GM23338 (cell line): ENCODE measurements around the gene BLACAT1. TPM values are rescaled to one million over a fixed set of nuclear protein-coding genes. Genes with fewer than 3 reads are reported as not detected.

Source experiments
- ATAC-seq: fragments of 200-7000 bp; cut with Tn5 transposase; 3 replicates; pipeline ENCODE4 v1.9.1; 2020
- DNase-seq: peaks from one replicate; pipeline ENCODE4 v3.0.0-alpha.2; 2015; ENCODE audit warnings: low spot score
- H2AFZ ChIP-seq: fragments of 200-600 bp; sonication (generic); 2 replicates; pipeline ENCODE4 v1.8.0; 2016; ENCODE audit warnings: antibody characterized with exemption, mild to moderate bottlenecking, moderate library complexity
- H3F3A ChIP-seq: fragments of 200-600 bp; sonication (generic); replicated peaks from 2 replicates; pipeline ENCODE4 v1.8.0; 2017; ENCODE audit warnings: antibody characterized with exemption, mixed run types, low read depth
- H3K27ac ChIP-seq: fragments of 200-600 bp; sonication (generic); 2 replicates; pipeline ENCODE4 v1.6.1; 2016; ENCODE audit warnings: low read depth
- H3K27me3 ChIP-seq: fragments of 200-600 bp; sonication (generic); 2 replicates; pipeline ENCODE4 v1.8.0; 2016; ENCODE audit warnings: mild to moderate bottlenecking, mixed run types, moderate library complexity; ENCODE audit not compliant: insufficient read depth
- H3K36me3 ChIP-seq: fragments of 200-600 bp; sonication (generic); 2 replicates; pipeline ENCODE4 v1.8.0; 2016; ENCODE audit warnings: mild to moderate bottlenecking; ENCODE audit not compliant: insufficient read depth
- H3K4me1 ChIP-seq: fragments of 200-600 bp; sonication (generic); 2 replicates; pipeline ENCODE4 v1.8.0; 2016; ENCODE audit warnings: mild to moderate bottlenecking, moderate library complexity; ENCODE audit not compliant: insufficient read depth
- H3K4me2 ChIP-seq: fragments of 200-600 bp; sonication (generic); 2 replicates; pipeline ENCODE4 v1.7.1; 2017; ENCODE audit warnings: mixed run types
- H3K4me3 ChIP-seq: fragments of 200-600 bp; sonication (generic); 2 replicates; pipeline ENCODE4 v1.6.1; 2016; ENCODE audit warnings: mixed run types
- H3K79me2 ChIP-seq: fragments of 200-600 bp; sonication (generic); replicated peaks from 2 replicates; pipeline ENCODE4 v1.8.0; 2017; ENCODE audit warnings: mild to moderate bottlenecking; ENCODE audit not compliant: insufficient read depth
- H3K9me2 ChIP-seq: fragments of 200-600 bp; sonication (generic); 2 replicates; pipeline ENCODE4 v1.8.0; 2017; ENCODE audit not compliant: insufficient read depth
- H4K20me1 ChIP-seq: fragments of 200-600 bp; sonication (generic); replicated peaks from 2 replicates; pipeline ENCODE4 v1.8.0; 2017; ENCODE audit warnings: mild to moderate bottlenecking; ENCODE audit not compliant: insufficient read depth
- H3K27ac Mint-ChIP-seq: 2 replicates; pipeline ENCODE4 v1.8.0; 2020; ENCODE audit warnings: inconsistent platforms, mild to moderate bottlenecking, moderate library complexity, mixed read lengths
- H3K27me3 Mint-ChIP-seq: 3 replicates; pipeline ENCODE4 v1.8.0; 2022; ENCODE audit warnings: low read depth, mild to moderate bottlenecking, moderate library complexity, mixed read lengths, inconsistent platforms; ENCODE audit not compliant: insufficient read depth, poor library complexity
- H3K36me3 Mint-ChIP-seq: 3 replicates; pipeline ENCODE4 v1.8.0; 2021; ENCODE audit warnings: low read depth, mild to moderate bottlenecking, inconsistent platforms, moderate library complexity, mixed read lengths
- H3K4me1 Mint-ChIP-seq: 3 replicates; pipeline ENCODE4 v1.8.0; 2020; ENCODE audit warnings: mild to moderate bottlenecking, inconsistent platforms, mixed read lengths
- H3K4me3 Mint-ChIP-seq: 3 replicates; pipeline ENCODE4 v1.8.0; 2021; ENCODE audit warnings: moderate library complexity, mild to moderate bottlenecking, inconsistent platforms, mixed read lengths
- H3K9me3 Mint-ChIP-seq: 3 replicates; pipeline ENCODE4 v1.8.0; 2020; ENCODE audit warnings: moderate library complexity, mild to moderate bottlenecking, inconsistent platforms, mixed read lengths
- CREB1 ChIP-seq: fragments of 250-450 bp; sonication (Bioruptor Pico); IDR thresholded peaks from 2 replicates; pipeline ENCODE4 v1.5.0; 2020; ENCODE audit warnings: low read depth, mild to moderate bottlenecking, moderate library complexity
- CTCF ChIP-seq, 2 experiments: fragments of 200-600 bp in 1 of 2; sonication (generic) in 1 of 2; conservative IDR thresholded peaks; 2 replicates each; pipeline versions ENCODE4 v1.5.1 to v1.6.1; 2016 to 2017; ENCODE audit warnings: antibody characterized with exemption in 2 of 2, low read depth in 2 of 2, mild to moderate bottlenecking in 2 of 2, moderate library complexity in 1 of 2
- EZH2 ChIP-seq: fragments of 200-600 bp; sonication (generic); IDR thresholded peaks from one replicate; pipeline ENCODE4 v1.8.0; 2017; ENCODE audit warnings: antibody characterized with exemption, mild to moderate bottlenecking, low read depth; ENCODE audit not compliant: unreplicated experiment
- EZH2phosphoT487 ChIP-seq: fragments of 200-600 bp; sonication (generic); IDR thresholded peaks from one replicate; pipeline ENCODE4 v1.8.1; 2018; ENCODE audit warnings: antibody characterized with exemption; ENCODE audit not compliant: unreplicated experiment
- NANOG ChIP-seq: IDR thresholded peaks from 2 replicates; pipeline ENCODE4 v1.6.1; 2016; ENCODE audit warnings: antibody characterized with exemption, borderline replicate concordance
- STAT1 ChIP-seq: IDR thresholded peaks from one replicate; pipeline ENCODE4 v1.6.1; 2016; ENCODE audit warnings: antibody characterized with exemption; ENCODE audit not compliant: unreplicated experiment
- ZNF114 ChIP-seq: fragments of 250-450 bp; sonication (Bioruptor Pico); IDR thresholded peaks from 2 replicates; pipeline ENCODE4 v1.5.0; 2020; ENCODE audit warnings: mild to moderate bottlenecking, moderate library complexity
- ZNF331 ChIP-seq: fragments of 250-450 bp; sonication (Bioruptor Pico); IDR thresholded peaks from 2 replicates; pipeline ENCODE4 v1.5.0; 2020; ENCODE audit warnings: low read depth, mild to moderate bottlenecking, moderate library complexity
- ZNF462 ChIP-seq: fragments of 250-450 bp; sonication (Bioruptor Pico); IDR thresholded peaks from 2 replicates; pipeline ENCODE4 v1.5.0; 2020; ENCODE audit warnings: mild to moderate bottlenecking, moderate library complexity
- polyA plus RNA-seq: library from polyadenylated mRNA; unstranded; fragments of >200 nt; fragmentation: Nextera tagmentation; extraction: Ambion mirVana; gene quantifications from 2 replicates; pipeline ENCODE4 v1.2.1, GENCODE V29; 2016
- total RNA-seq: library from RNA; depleted of rRNA; stranded (reverse); fragments of >200 nt; shearing (Covaris generic); gene quantifications from 2 replicates; pipeline ENCODE4 v1.2.3, GENCODE V29; 2014
- TF ChIP-seq, protein P1 (sequence below): IDR thresholded peaks from one replicate; pipeline ENCODE4 v1.6.1; 2018; ENCODE audit warnings: antibody characterized with exemption; ENCODE audit not compliant: unreplicated experiment
- TF ChIP-seq, protein P2 (sequence below): IDR thresholded peaks from 2 replicates; pipeline ENCODE4 v1.6.1; 2016; ENCODE audit warnings: antibody characterized with exemption

BLACAT1 gene
- total and polyA plus RNA-seq, 2 experiments from 2014 or later, result 1.6 to 6.2 TPM

DNA sequence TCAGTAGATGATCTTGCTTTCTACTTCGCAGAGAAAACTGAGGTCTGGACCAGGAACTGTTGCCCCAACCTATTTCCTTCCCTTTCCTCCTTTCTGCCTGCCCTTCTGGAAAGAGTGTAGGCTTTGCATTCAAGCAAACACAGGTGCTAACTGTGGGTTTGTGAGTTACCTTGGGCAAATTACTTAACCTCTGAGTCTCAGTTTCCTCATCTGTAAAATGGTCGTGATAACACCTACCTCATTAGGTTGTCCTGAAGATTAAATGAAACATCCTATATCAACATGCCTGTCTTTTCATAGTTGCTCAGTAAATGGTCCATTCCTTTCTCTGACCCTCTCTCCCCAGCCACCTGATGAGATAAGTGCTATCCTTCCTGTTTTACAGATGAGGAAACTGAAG, 9.5 kb upstream of the BLACAT1 start:
- Histone ChIP-seq H3K79me2 (no peaks in the 10 kb centered on the region), H3F3A (peaks cover 5% of the 10 kb centered on the region; the same call in 1 of the 2 replicates), H3K4me3 (no peak overlapping the region), H3K9me2 (no peaks in the 10 kb centered on the region), H3K4me2 (no peak overlapping the region), H3K36me3 (no peaks in the 10 kb centered on the region), H3K27me3 (no peaks in the 10 kb centered on the region; the same call in 1 of the 2 replicates), H2AFZ (no peak overlapping the region), H3K27ac (no peak overlapping the region), H3K4me1 (peaks cover 20% of the 10 kb centered on the region), H4K20me1 (no peaks in the 10 kb centered on the region)
- H3K4me1 Mint-ChIP-seq, result peaks cover 10% of the 10 kb centered on the region
- no peak overlapping the region for H3K27ac Mint-ChIP-seq
- H3K27me3 Mint-ChIP-seq, result peaks cover 11% of the 10 kb centered on the region
- no peak for ATAC-seq
- TF ChIP-seq EZH2phosphoT487, result no peak
- no peak for TF ChIP-seq CREB1 (CRISPR knock-in tag)
- TF ChIP-seq, protein P1, sequence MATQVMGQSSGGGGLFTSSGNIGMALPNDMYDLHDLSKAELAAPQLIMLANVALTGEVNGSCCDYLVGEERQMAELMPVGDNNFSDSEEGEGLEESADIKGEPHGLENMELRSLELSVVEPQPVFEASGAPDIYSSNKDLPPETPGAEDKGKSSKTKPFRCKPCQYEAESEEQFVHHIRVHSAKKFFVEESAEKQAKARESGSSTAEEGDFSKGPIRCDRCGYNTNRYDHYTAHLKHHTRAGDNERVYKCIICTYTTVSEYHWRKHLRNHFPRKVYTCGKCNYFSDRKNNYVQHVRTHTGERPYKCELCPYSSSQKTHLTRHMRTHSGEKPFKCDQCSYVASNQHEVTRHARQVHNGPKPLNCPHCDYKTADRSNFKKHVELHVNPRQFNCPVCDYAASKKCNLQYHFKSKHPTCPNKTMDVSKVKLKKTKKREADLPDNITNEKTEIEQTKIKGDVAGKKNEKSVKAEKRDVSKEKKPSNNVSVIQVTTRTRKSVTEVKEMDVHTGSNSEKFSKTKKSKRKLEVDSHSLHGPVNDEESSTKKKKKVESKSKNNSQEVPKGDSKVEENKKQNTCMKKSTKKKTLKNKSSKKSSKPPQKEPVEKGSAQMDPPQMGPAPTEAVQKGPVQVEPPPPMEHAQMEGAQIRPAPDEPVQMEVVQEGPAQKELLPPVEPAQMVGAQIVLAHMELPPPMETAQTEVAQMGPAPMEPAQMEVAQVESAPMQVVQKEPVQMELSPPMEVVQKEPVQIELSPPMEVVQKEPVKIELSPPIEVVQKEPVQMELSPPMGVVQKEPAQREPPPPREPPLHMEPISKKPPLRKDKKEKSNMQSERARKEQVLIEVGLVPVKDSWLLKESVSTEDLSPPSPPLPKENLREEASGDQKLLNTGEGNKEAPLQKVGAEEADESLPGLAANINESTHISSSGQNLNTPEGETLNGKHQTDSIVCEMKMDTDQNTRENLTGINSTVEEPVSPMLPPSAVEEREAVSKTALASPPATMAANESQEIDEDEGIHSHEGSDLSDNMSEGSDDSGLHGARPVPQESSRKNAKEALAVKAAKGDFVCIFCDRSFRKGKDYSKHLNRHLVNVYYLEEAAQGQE, result no peak
- no peak for TF ChIP-seq CTCF (conservative IDR thresholded peaks at IDR 0.05; ENCODE audit: low read depth in 2 of 2)
- TF ChIP-seq ZNF114 (CRISPR knock-in tag), result no peak
- no peak for TF ChIP-seq ZNF462 (CRISPR knock-in tag)
- no peak for TF ChIP-seq EZH2
- TF ChIP-seq, protein P2, sequence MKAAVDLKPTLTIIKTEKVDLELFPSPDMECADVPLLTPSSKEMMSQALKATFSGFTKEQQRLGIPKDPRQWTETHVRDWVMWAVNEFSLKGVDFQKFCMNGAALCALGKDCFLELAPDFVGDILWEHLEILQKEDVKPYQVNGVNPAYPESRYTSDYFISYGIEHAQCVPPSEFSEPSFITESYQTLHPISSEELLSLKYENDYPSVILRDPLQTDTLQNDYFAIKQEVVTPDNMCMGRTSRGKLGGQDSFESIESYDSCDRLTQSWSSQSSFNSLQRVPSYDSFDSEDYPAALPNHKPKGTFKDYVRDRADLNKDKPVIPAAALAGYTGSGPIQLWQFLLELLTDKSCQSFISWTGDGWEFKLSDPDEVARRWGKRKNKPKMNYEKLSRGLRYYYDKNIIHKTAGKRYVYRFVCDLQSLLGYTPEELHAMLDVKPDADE, result no peak
- no peak for TF ChIP-seq STAT1
- no peak for TF ChIP-seq NANOG
- no peak for TF ChIP-seq ZNF331 (CRISPR knock-in tag)
- H3K36me3 Mint-ChIP-seq, result no peaks in the 10 kb centered on the region
- no peak overlapping the region for H3K4me3 Mint-ChIP-seq
- no peaks in the 10 kb centered on the region for H3K9me3 Mint-ChIP-seq
- no peak for DNase-seq
